Measurements from ENCODE around the gene PROSER2.

DNA sequence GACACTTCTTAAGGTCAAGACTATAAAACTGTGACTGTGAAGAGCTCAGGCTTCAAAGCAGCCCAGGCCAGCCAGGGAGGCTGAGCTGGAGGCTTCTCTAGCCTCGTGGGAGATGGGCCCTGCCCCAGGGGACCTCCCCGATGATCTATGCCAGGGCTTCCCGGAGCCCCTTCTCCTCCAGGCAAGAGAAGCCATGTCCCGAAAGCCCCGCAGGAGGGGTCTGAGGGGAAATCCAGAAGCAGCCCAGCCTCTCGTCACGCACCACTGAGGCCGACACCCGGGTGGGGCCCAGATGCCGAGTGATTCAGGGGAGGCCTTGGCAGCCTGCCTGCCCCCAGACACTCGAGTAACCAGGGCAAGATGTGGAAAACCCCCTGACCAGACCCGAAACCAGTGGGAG, 63.7 kb downstream of the PROSER2 start:
- TF ChIP-seq, protein P1, sequence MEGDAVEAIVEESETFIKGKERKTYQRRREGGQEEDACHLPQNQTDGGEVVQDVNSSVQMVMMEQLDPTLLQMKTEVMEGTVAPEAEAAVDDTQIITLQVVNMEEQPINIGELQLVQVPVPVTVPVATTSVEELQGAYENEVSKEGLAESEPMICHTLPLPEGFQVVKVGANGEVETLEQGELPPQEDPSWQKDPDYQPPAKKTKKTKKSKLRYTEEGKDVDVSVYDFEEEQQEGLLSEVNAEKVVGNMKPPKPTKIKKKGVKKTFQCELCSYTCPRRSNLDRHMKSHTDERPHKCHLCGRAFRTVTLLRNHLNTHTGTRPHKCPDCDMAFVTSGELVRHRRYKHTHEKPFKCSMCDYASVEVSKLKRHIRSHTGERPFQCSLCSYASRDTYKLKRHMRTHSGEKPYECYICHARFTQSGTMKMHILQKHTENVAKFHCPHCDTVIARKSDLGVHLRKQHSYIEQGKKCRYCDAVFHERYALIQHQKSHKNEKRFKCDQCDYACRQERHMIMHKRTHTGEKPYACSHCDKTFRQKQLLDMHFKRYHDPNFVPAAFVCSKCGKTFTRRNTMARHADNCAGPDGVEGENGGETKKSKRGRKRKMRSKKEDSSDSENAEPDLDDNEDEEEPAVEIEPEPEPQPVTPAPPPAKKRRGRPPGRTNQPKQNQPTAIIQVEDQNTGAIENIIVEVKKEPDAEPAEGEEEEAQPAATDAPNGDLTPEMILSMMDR (CRISPR knock-in tag; IDR thresholded peaks at IDR 0.05), result no peak
- TF ChIP-seq, protein P2, sequence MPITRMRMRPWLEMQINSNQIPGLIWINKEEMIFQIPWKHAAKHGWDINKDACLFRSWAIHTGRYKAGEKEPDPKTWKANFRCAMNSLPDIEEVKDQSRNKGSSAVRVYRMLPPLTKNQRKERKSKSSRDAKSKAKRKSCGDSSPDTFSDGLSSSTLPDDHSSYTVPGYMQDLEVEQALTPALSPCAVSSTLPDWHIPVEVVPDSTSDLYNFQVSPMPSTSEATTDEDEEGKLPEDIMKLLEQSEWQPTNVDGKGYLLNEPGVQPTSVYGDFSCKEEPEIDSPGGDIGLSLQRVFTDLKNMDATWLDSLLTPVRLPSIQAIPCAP (CRISPR knock-in tag; IDR thresholded peaks at IDR 0.05; ENCODE audit: low read depth), result no peak

Data from HepG2 (cell line).